Astrocyte of the cerebellum (primary cell): Measurements from ENCODE around the gene SCCPDH.

Source experiments
- DNase-seq: peaks from one replicate; pipeline ENCODE4 v3.0.0-alpha.2; 2011; ENCODE audit warnings: low read depth
- H3K4me3 ChIP-seq: 2 replicates; pipeline ENCODE4 v1.5.1; 2011; ENCODE audit warnings: mild to moderate bottlenecking, low read depth, low read length, moderate library complexity
- CTCF ChIP-seq: IDR thresholded peaks from 2 replicates; pipeline ENCODE4 v1.5.1; 2012; ENCODE audit warnings: low read length, low read depth, moderate library complexity, mild to moderate bottlenecking; ENCODE audit errors: missing control alignments
- in situ Hi-C: cut with HindIII; loops from 2 replicates; pipeline ENCODE4 v1.10.0; 2017; ENCODE audit warnings: low sequenced_read_pairs

SCCPDH gene

GRCh38 chr1:246765521-246765920, 41.3 kb downstream of the SCCPDH start:
- DNase-seq: no peak
- in situ Hi-C loops: no loop called here
- TF ChIP-seq CTCF: no peak
- no peak overlapping the region for H3K4me3 ChIP-seq

GRCh38 chr1:246768403-246769020, 44.3 kb downstream of the SCCPDH start:
- no peak for DNase-seq
- H3K4me3 ChIP-seq: no peak overlapping the region
- in situ Hi-C loops: no loop called here
- no peak for TF ChIP-seq CTCF

- no peak overlapping the region for H3K4me3 ChIP-seq
- peak; percentile 62 for DNase-seq
- no peak for TF ChIP-seq CTCF
- in situ Hi-C loops: no loop called here
Observed at GRCh38 chr1:246769306-246769705, 45.1 kb downstream of the SCCPDH start.

- no peak for DNase-seq
- no peak overlapping the region for H3K4me3 ChIP-seq
- in situ Hi-C loops: no loop called here
- no peak for TF ChIP-seq CTCF
Observed at GRCh38 chr1:246771366-246771765, 47.2 kb downstream of the SCCPDH start.

GRCh38 chr1:246772686-246773085, 48.5 kb downstream of the SCCPDH start:
- DNase-seq: no peak
- no peak for TF ChIP-seq CTCF
- in situ Hi-C loops: no loop called here
- no peak overlapping the region for H3K4me3 ChIP-seq

- in situ Hi-C loops: no loop called here
- TF ChIP-seq CTCF: no peak
- DNase-seq: no peak
- H3K4me3 ChIP-seq: no peak overlapping the region
Observed at GRCh38 chr1:246773213-246773641, 49.0 kb downstream of the SCCPDH start.
